ENCODE data around the gene PLEKHM2. TPM values are rescaled to one million over a fixed set of nuclear protein-coding genes. Genes with fewer than 3 reads are reported as not detected.

The PLEKHM2 gene
- total RNA-seq (ENCODE audit: low replicate concordance), result 16.7 and 42.2 TPM in 2 replicates

- Histone ChIP-seq H3K9ac (peak within 1 kb of the TSS; percentile 79), H3K79me2 (ENCODE audit: low read depth) (peaks cover 49% of the 10 kb centered on the region), H3K4me2 (peak within 1 kb of the TSS; percentile 98), H3K9me3 (ENCODE audit: low read depth) (no peaks in the 10 kb centered on the region), H2AFZ (replicated peaks) (peak within 1 kb of the TSS; percentile 89), H3K36me3 (no peaks in the 10 kb centered on the region), H3K4me3 (peak within 1 kb of the TSS; percentile 88), H3F3A (ENCODE audit: low read depth) (no peaks in the 10 kb centered on the region), H3K4me1 (peaks cover 11% of the 10 kb centered on the region), H3K27ac (peak within 1 kb of the TSS; percentile 23), H4K20me1 (ENCODE audit: low read depth) (peaks cover 20% of the 10 kb centered on the region), H3K27me3 (no peaks in the 10 kb centered on the region)
- H3K4me3 Mint-ChIP-seq, result peak within 1 kb of the TSS; percentile 95
- H3K27ac Mint-ChIP-seq, result peak within 1 kb of the TSS; percentile 95
- TF ChIP-seq EZH2phosphoT487 (IDR thresholded peaks at IDR 0.05) (no peak), EZH2 (IDR thresholded peaks at IDR 0.05) (no peak), CTCF (IDR thresholded peaks at IDR 0.05) (no peak)
- peaks cover 6% of the 10 kb centered on the region for H3K27me3 Mint-ChIP-seq (ENCODE audit: insufficient read depth, low read depth)
- peaks cover 17% of the 10 kb centered on the region for H3K4me1 Mint-ChIP-seq
- no peaks in the 10 kb centered on the region for H3K9me3 Mint-ChIP-seq
- peak; percentile 77 for DNase-seq (ENCODE audit: low spot score)
- H3K36me3 Mint-ChIP-seq, result peaks cover 17% of the 10 kb centered on the region
These were observed at the start of gene PLEKHM2 for GRCh38 chr1:15684042-15684461. Gene PLEKHM2, plus strand, starts transcription at chr1:15684320. Its CDS starts 239 bp downstream, at chr1:15684559.

- Histone ChIP-seq H3K27ac (no peak overlapping the region), H2AFZ (replicated peaks) (no peak overlapping the region), H3K4me2 (no peak overlapping the region), H3F3A (ENCODE audit: low read depth) (no peaks in the 10 kb centered on the region), H4K20me1 (ENCODE audit: low read depth) (no peaks in the 10 kb centered on the region), H3K4me3 (no peak overlapping the region), H3K9me3 (ENCODE audit: low read depth) (no peaks in the 10 kb centered on the region), H3K4me1 (no peaks in the 10 kb centered on the region), H3K79me2 (ENCODE audit: low read depth) (no peaks in the 10 kb centered on the region), H3K27me3 (no peaks in the 10 kb centered on the region), H3K9ac (no peak overlapping the region), H3K36me3 (peaks cover 26% of the 10 kb centered on the region)
- H3K4me3 Mint-ChIP-seq, result no peak overlapping the region
- H3K9me3 Mint-ChIP-seq, result no peaks in the 10 kb centered on the region
- H3K27me3 Mint-ChIP-seq (ENCODE audit: insufficient read depth, low read depth), result peaks cover 2% of the 10 kb centered on the region
- no peak for DNase-seq (ENCODE audit: low spot score)
- peaks cover 19% of the 10 kb centered on the region for H3K36me3 Mint-ChIP-seq
- no peak overlapping the region for H3K27ac Mint-ChIP-seq
- no peak for TF ChIP-seq CTCF (IDR thresholded peaks at IDR 0.05)
- TF ChIP-seq EZH2 (IDR thresholded peaks at IDR 0.05), result no peak
- TF ChIP-seq EZH2phosphoT487 (IDR thresholded peaks at IDR 0.05), result no peak
- no peaks in the 10 kb centered on the region for H3K4me1 Mint-ChIP-seq
These were observed 47.7 kb upstream of the PLEKHM2 start for GRCh38 chr1:15636436-15636835.

GRCh38 chr1:15637826-15638225 lies 46.3 kb upstream of the PLEKHM2 start:
- Histone ChIP-seq H3F3A (ENCODE audit: low read depth) (no peaks in the 10 kb centered on the region), H3K27me3 (no peaks in the 10 kb centered on the region), H3K27ac (no peak overlapping the region), H3K4me3 (no peak overlapping the region), H3K4me2 (no peak overlapping the region), H3K79me2 (ENCODE audit: low read depth) (no peaks in the 10 kb centered on the region), H3K9ac (no peak overlapping the region), H2AFZ (replicated peaks) (no peak overlapping the region), H4K20me1 (ENCODE audit: low read depth) (no peaks in the 10 kb centered on the region), H3K4me1 (no peaks in the 10 kb centered on the region), H3K36me3 (peaks cover 19% of the 10 kb centered on the region), H3K9me3 (ENCODE audit: low read depth) (no peaks in the 10 kb centered on the region)
- Mint-ChIP-seq H3K4me3 (no peak overlapping the region), H3K27me3 (ENCODE audit: insufficient read depth, low read depth) (no peaks in the 10 kb centered on the region), H3K27ac (no peak overlapping the region), H3K9me3 (no peaks in the 10 kb centered on the region), H3K36me3 (peaks cover 15% of the 10 kb centered on the region), H3K4me1 (no peaks in the 10 kb centered on the region)
- DNase-seq (ENCODE audit: low spot score), result no peak
- no peak for TF ChIP-seq EZH2phosphoT487 (IDR thresholded peaks at IDR 0.05)
- no peak for TF ChIP-seq CTCF (IDR thresholded peaks at IDR 0.05)
- no peak for TF ChIP-seq EZH2 (IDR thresholded peaks at IDR 0.05)
